Measurements from ENCODE around the gene GRID1.

DNA sequence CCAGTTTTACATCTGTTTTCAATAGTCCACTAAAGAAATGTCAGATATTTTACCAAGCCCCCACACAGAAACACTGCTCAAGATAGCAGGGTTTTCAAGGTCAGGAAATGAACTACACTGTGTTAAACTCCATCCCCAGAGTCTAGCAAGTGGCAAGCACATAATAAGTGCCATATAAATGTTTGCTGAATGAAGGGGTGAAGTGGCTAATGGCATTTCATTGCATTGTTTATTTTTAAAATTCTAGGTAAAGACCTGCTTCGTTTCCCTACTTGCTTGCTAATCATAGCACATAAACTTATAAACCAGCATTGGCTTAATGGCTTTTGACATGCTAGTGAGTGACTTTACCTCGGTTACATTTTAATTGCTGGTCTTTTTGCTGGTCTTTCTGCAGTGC is 322.6 kb downstream of the GRID1 start:
- TF ChIP-seq POLR2A (IDR thresholded peaks at IDR 0.05), result no peak
- TF ChIP-seq CTCF (IDR thresholded peaks at IDR 0.05), result no peak

All from thyroid gland (tissue), 4 donors.